Measurements from ENCODE around the gene FSD2.

The FSD2 gene

DNA sequence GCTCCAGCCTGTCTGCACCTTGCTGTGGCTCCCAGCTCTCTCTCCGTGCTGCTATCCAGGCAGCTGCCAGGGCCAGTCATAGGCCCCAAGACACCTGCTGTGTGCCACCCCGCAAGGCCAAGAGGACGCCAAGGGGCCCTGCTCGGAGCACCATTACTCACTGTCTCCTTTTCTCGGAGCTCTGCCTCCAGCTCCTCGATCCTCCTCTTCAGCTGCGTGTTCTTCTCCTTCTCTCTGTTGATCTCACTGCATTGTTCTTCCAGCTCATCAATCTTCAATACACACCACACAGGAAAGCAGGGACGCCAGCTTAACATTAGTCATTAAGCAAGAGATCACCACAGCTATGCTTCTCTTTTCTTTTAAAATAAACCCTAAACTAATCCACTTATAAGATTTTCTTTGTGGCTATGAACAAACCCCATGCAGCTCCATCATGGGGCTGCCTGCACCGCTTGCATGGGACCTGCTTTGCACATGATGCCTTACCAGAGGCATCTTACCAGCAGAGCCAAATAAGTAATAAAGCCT is 46.2 kb upstream of the FSD2 start:
- H4K20me1 ChIP-seq (ENCODE audit: control insufficient read depth, insufficient read depth, low read depth, low read length): no peaks in the 10 kb centered on the region
- H3K4me1 ChIP-seq (ENCODE audit: control insufficient read depth, low read length): peaks cover 20% of the 10 kb centered on the region
- H3K27me3 ChIP-seq (ENCODE audit: control insufficient read depth, low read length): no peaks in the 10 kb centered on the region
- H3K27ac ChIP-seq (ENCODE audit: low read depth, low read length): no peak overlapping the region
- no peaks in the 10 kb centered on the region for H3F3A ChIP-seq (ENCODE audit: control insufficient read depth, insufficient read depth)
- H3K9me2 ChIP-seq (replicated peaks; ENCODE audit: control insufficient read depth, low read length): no peaks in the 10 kb centered on the region
- H3K36me3 ChIP-seq (ENCODE audit: control insufficient read depth, low read length): no peaks in the 10 kb centered on the region
- H3K9me3 ChIP-seq (ENCODE audit: control insufficient read depth, insufficient read depth, low read length): no peaks in the 10 kb centered on the region
- no peak overlapping the region for H3K4me2 ChIP-seq (ENCODE audit: low read length)
- H3K79me2 ChIP-seq (ENCODE audit: control insufficient read depth, low read length): no peaks in the 10 kb centered on the region
- TF ChIP-seq, protein P1, sequence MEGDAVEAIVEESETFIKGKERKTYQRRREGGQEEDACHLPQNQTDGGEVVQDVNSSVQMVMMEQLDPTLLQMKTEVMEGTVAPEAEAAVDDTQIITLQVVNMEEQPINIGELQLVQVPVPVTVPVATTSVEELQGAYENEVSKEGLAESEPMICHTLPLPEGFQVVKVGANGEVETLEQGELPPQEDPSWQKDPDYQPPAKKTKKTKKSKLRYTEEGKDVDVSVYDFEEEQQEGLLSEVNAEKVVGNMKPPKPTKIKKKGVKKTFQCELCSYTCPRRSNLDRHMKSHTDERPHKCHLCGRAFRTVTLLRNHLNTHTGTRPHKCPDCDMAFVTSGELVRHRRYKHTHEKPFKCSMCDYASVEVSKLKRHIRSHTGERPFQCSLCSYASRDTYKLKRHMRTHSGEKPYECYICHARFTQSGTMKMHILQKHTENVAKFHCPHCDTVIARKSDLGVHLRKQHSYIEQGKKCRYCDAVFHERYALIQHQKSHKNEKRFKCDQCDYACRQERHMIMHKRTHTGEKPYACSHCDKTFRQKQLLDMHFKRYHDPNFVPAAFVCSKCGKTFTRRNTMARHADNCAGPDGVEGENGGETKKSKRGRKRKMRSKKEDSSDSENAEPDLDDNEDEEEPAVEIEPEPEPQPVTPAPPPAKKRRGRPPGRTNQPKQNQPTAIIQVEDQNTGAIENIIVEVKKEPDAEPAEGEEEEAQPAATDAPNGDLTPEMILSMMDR (IDR thresholded peaks at IDR 0.05; ENCODE audit: low read depth, low read length, poor library complexity, severe bottlenecking): no peak
- TF ChIP-seq EZH2phosphoT487 (IDR thresholded peaks at IDR 0.05; ENCODE audit: borderline replicate concordance, low read length): no peak
- H3K4me3 ChIP-seq (ENCODE audit: low read length): no peak overlapping the region

DNA sequence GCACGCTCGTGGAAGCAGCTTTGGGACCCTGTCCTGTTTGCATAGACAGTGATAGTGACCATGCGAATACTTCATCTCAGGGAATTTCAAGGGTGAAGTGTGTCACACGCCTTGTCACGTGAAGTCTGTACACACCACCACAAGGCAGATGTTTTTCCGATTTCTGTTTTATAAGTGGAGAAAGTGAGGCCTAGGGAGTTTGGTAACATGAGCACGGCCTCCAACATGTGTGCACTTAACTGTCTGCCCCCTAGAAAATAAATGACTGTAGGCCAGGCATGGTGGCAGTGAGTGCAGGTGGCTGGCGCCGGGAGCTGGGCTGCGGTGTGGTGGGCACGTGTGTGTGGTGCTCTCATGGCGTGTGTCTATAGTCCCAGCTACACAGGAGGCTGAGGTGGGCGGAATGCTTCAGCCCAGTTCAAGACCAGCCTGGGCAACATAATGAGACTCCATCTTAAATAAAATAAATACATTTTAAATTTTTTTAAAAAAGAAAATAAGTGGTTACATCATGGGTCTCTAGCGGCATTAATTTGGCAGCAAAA is 45.5 kb upstream of the FSD2 start:
- Histone ChIP-seq H3K4me3 (ENCODE audit: low read length) (no peak overlapping the region), H3K9me2 (replicated peaks; ENCODE audit: control insufficient read depth, low read length) (no peaks in the 10 kb centered on the region), H3K9me3 (ENCODE audit: control insufficient read depth, insufficient read depth, low read length) (no peaks in the 10 kb centered on the region), H4K20me1 (ENCODE audit: control insufficient read depth, insufficient read depth, low read depth, low read length) (no peaks in the 10 kb centered on the region), H3F3A (ENCODE audit: control insufficient read depth, insufficient read depth) (no peaks in the 10 kb centered on the region), H3K27me3 (ENCODE audit: control insufficient read depth, low read length) (no peaks in the 10 kb centered on the region), H3K36me3 (ENCODE audit: control insufficient read depth, low read length) (no peaks in the 10 kb centered on the region), H3K27ac (ENCODE audit: low read depth, low read length) (no peak overlapping the region), H3K79me2 (ENCODE audit: control insufficient read depth, low read length) (no peaks in the 10 kb centered on the region), H3K4me2 (ENCODE audit: low read length) (no peak overlapping the region), H3K4me1 (ENCODE audit: control insufficient read depth, low read length) (peaks cover 20% of the 10 kb centered on the region)
- no peak for TF ChIP-seq EZH2phosphoT487 (IDR thresholded peaks at IDR 0.05; ENCODE audit: borderline replicate concordance, low read length)
- TF ChIP-seq, protein P1 (IDR thresholded peaks at IDR 0.05; ENCODE audit: low read depth, low read length, poor library complexity, severe bottlenecking): no peak

DNA sequence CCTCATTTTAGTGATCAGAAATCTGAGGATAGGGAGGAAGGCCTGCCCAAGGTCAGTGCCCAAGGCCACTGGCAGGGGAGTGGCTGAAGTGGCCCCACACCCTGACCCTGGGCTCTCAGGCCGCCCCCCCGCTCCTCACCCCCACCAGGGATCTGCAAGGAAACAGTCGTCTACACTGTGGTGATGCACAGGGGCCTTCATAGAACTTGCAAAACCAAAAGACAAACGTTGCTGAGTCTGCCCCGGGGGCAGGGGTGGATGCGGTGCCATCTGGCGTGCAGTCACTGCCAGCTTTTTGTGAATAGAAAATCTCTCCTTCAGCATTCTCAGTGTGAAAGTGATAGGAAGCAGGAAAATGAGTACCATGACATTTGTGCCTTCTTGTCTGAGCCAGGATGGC is 44.9 kb upstream of the FSD2 start:
- Histone ChIP-seq H3K9me2 (replicated peaks; ENCODE audit: control insufficient read depth, low read length) (no peaks in the 10 kb centered on the region), H3K4me2 (ENCODE audit: low read length) (no peak overlapping the region), H3K27me3 (ENCODE audit: control insufficient read depth, low read length) (no peaks in the 10 kb centered on the region), H3K4me3 (ENCODE audit: low read length) (no peak overlapping the region), H3F3A (ENCODE audit: control insufficient read depth, insufficient read depth) (no peaks in the 10 kb centered on the region), H3K36me3 (ENCODE audit: control insufficient read depth, low read length) (no peaks in the 10 kb centered on the region), H3K27ac (ENCODE audit: low read depth, low read length) (no peak overlapping the region), H3K9me3 (ENCODE audit: control insufficient read depth, insufficient read depth, low read length) (no peaks in the 10 kb centered on the region), H4K20me1 (ENCODE audit: control insufficient read depth, insufficient read depth, low read depth, low read length) (no peaks in the 10 kb centered on the region), H3K4me1 (ENCODE audit: control insufficient read depth, low read length) (peaks cover 14% of the 10 kb centered on the region), H3K79me2 (ENCODE audit: control insufficient read depth, low read length) (no peaks in the 10 kb centered on the region)
- TF ChIP-seq EZH2phosphoT487 (IDR thresholded peaks at IDR 0.05; ENCODE audit: borderline replicate concordance, low read length): no peak
- TF ChIP-seq, protein P1 (IDR thresholded peaks at IDR 0.05; ENCODE audit: low read depth, low read length, poor library complexity, severe bottlenecking): no peak

Measured in DOHH2 (cell line).